Measurements from ENCODE around the gene CAPS.

DNA sequence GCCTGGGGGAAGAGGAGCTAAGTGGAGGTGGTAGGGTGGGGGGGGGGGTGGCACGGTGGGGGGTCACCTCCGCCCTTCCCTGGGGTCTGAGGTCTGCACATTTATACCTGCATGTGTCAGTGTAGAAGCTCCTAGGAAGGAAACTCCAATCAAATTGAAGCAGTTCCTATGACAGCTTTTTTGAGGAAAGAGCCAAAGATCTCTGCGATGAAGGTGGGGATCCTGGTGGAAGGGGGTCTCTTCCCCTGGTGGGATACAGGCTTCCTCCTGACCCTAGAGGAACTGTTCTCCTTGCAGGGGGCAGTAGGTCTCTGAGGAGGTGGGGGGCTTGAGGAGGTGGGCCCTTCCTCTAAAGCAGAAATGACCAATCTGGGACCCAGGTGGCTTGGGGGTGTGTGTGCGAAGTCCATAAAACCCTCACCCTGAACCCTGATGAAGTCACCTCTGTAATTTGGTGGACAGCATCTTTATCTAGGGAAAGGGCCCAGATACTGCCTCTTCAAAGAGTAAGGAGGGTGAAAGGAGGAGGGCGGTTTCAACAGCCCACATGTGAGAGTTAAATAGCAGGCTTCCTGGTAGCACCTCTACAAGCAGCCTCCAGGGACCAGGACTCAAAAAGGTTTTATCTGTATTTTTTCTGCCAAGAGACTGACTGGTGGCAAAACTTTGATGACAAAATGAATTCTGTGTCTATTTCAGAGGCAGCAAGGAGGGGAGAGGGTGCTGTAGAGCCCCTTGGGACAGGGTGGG lies 50.9 kb downstream of the CAPS start:
- TF ChIP-seq CSDC2 (CRISPR knock-in tag; IDR thresholded peaks at IDR 0.05) (no peak), OSR1 (CRISPR knock-in tag; IDR thresholded peaks at IDR 0.05) (no peak), SNAI2 (CRISPR knock-in tag; IDR thresholded peaks at IDR 0.05) (no peak), ZNF70 (CRISPR knock-in tag; IDR thresholded peaks at IDR 0.05) (no peak)
